ENCODE data around the gene CRX.

CRX gene

DNA sequence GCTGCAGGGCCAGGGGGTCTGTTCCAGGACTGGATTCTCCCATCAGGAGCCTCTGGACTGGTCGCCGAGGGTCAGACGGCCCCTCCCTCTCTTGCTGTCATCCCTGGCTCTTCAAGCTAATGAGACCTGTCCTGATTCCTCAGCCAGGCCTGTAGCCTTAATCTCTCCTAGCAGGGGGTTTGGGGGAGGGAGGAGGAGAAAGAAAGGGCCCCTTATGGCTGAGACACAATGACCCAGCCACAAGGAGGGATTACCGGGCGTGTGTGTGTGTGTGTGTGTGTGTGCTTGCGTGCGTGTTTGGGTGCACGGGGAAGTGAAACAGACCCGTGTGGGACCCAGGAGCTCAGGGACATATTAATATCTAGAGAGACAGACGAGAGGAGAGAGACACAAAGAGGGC lies 1.9 kb upstream of the CRX start:
- TF ChIP-seq CTCF (IDR thresholded peaks at IDR 0.05; ENCODE audit: poor library complexity, severe bottlenecking), result no peak
- no peaks in the 10 kb centered on the region for H3K36me3 ChIP-seq (ENCODE audit: low read depth)
- H3K27ac ChIP-seq (ENCODE audit: poor library complexity, severe bottlenecking), result no peak overlapping the region
- no peak overlapping the region for H3K4me3 ChIP-seq (ENCODE audit: severe bottlenecking)
- DNase-seq (ENCODE audit: low spot score) (no peak), ATAC-seq (ENCODE audit: low read depth) (no peak)
- peaks cover 7% of the 10 kb centered on the region for H3K27me3 ChIP-seq (ENCODE audit: insufficient read depth, poor library complexity, severe bottlenecking)
- no peaks in the 10 kb centered on the region for H3K9me3 ChIP-seq (ENCODE audit: severe bottlenecking)
- no peaks in the 10 kb centered on the region for H3K4me1 ChIP-seq (ENCODE audit: insufficient read depth, poor library complexity, severe bottlenecking)

GRCh38 chr19:47820410-47820809 lies 1.3 kb upstream of the CRX start:
- no peaks in the 10 kb centered on the region for H3K4me1 ChIP-seq (ENCODE audit: insufficient read depth, poor library complexity, severe bottlenecking)
- TF ChIP-seq CTCF (IDR thresholded peaks at IDR 0.05; ENCODE audit: poor library complexity, severe bottlenecking), result no peak

DNA sequence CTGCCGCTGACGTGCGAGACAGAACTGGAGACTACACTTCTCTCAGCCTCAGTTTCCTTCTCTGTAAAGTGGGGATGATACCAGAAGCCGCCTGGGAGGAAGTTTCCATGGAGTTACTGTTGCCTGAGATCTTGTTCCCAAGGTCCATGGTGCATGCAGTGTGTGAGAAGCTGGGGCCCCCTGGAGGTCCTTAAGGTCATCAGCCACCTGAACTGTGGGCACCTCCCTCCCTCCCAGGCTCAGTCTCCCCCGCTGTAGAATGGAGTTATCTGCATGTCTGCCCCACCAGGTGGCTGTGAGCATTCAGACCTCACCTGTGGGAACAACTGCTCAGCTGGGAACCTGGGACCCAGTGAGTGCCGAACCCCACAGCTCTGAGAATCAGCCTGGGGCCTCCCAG lies 2.7 kb downstream of the CRX start:
- Histone ChIP-seq H3K9me3 (ENCODE audit: severe bottlenecking) (no peaks in the 10 kb centered on the region), H3K36me3 (ENCODE audit: low read depth) (no peaks in the 10 kb centered on the region), H3K4me1 (ENCODE audit: insufficient read depth, poor library complexity, severe bottlenecking) (no peaks in the 10 kb centered on the region), H3K27ac (ENCODE audit: poor library complexity, severe bottlenecking) (no peak overlapping the region), H3K4me3 (ENCODE audit: severe bottlenecking) (no peak overlapping the region), H3K27me3 (ENCODE audit: insufficient read depth, poor library complexity, severe bottlenecking) (peaks cover 7% of the 10 kb centered on the region)
- DNase-seq (ENCODE audit: low spot score), result no peak
- no peak for TF ChIP-seq CTCF (IDR thresholded peaks at IDR 0.05; ENCODE audit: poor library complexity, severe bottlenecking)
- no peak for ATAC-seq (ENCODE audit: low read depth)

More at GRCh38 chr19:47820410-47820809, 1.3 kb upstream of the CRX start:
- no peaks in the 10 kb centered on the region for H3K9me3 ChIP-seq (ENCODE audit: severe bottlenecking)
- DNase-seq (ENCODE audit: low spot score) (no peak), ATAC-seq (ENCODE audit: low read depth) (no peak)
- H3K4me3 ChIP-seq (ENCODE audit: severe bottlenecking), result no peak overlapping the region
- no peaks in the 10 kb centered on the region for H3K36me3 ChIP-seq (ENCODE audit: low read depth)
- H3K27ac ChIP-seq (ENCODE audit: poor library complexity, severe bottlenecking), result no peak overlapping the region
- H3K27me3 ChIP-seq (ENCODE audit: insufficient read depth, poor library complexity, severe bottlenecking), result peaks cover 7% of the 10 kb centered on the region

DNA sequence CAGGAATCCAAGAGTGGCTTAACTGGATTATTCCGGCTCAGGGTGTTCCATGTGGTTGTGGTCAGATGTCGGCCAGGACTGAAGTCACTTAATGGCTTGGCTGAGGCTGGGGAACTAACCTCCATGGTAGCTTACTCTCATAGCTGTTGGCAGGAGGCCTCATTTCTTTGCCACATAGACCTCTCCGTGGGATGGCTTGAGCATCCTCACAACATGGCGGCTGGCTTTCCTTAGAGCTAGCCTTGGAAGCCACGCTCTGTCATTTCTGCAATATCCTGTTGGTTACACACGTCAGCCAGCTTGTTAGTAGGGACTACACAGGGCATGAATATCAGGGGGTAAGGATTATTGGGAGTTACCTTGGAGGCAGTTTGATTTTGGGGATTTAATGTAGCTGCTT lies 5.1 kb downstream of the CRX start:
- Histone ChIP-seq H3K9me3 (ENCODE audit: severe bottlenecking) (no peaks in the 10 kb centered on the region), H3K4me1 (ENCODE audit: insufficient read depth, poor library complexity, severe bottlenecking) (no peaks in the 10 kb centered on the region), H3K36me3 (ENCODE audit: low read depth) (no peaks in the 10 kb centered on the region), H3K27me3 (ENCODE audit: insufficient read depth, poor library complexity, severe bottlenecking) (no peaks in the 10 kb centered on the region), H3K27ac (ENCODE audit: poor library complexity, severe bottlenecking) (no peak overlapping the region), H3K4me3 (ENCODE audit: severe bottlenecking) (no peak overlapping the region)
- ATAC-seq (ENCODE audit: low read depth) (no peak), DNase-seq (ENCODE audit: low spot score) (no peak)
- no peak for TF ChIP-seq CTCF (IDR thresholded peaks at IDR 0.05; ENCODE audit: poor library complexity, severe bottlenecking)

DNA sequence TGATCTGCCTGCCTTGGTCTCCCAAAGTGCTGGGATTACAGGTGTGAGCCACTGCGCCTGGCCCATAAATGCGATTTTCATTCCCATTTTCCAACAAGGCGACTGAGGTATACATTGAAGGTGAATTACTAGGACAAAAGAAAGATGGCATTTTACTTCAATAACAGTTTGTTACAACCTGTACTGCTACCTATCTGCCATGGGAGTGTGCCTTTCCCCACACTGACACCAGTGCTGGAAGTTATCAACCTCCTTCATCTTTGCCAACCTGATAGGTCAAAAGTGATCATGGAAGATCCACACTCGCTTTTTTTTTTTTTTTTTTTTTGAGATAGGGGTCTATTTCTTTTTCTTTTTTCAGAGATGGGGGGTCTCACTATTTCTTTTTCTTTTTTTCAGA lies 11.0 kb downstream of the CRX start:
- no peak overlapping the region for H3K4me3 ChIP-seq (ENCODE audit: severe bottlenecking)
- no peak for TF ChIP-seq CTCF (IDR thresholded peaks at IDR 0.05; ENCODE audit: poor library complexity, severe bottlenecking)
- H3K36me3 ChIP-seq (ENCODE audit: low read depth), result no peaks in the 10 kb centered on the region
- DNase-seq (ENCODE audit: low spot score) (no peak), ATAC-seq (ENCODE audit: low read depth) (no peak)
- H3K27me3 ChIP-seq (ENCODE audit: insufficient read depth, poor library complexity, severe bottlenecking), result no peaks in the 10 kb centered on the region
- H3K4me1 ChIP-seq (ENCODE audit: insufficient read depth, poor library complexity, severe bottlenecking), result no peaks in the 10 kb centered on the region
- peaks cover 1% of the 10 kb centered on the region for H3K9me3 ChIP-seq (ENCODE audit: severe bottlenecking)
- no peak overlapping the region for H3K27ac ChIP-seq (ENCODE audit: poor library complexity, severe bottlenecking)
